H7 (cell line): ENCODE data around the gene PPM1H. TPM values are rescaled to one million over a fixed set of nuclear protein-coding genes. Genes with fewer than 3 reads are reported as not detected.

Source experiments
- DNase-seq: peaks from one replicate; pipeline ENCODE4 v3.0.0; 2012
- H3K27me3 ChIP-seq: 2 replicates; pipeline ENCODE4 v1.6.0; 2011; ENCODE audit warnings: mild to moderate bottlenecking, low read length; ENCODE audit not compliant: control insufficient read depth, insufficient read depth
- H3K36me3 ChIP-seq: replicated peaks from 2 replicates; pipeline ENCODE4 v1.5.1; 2011; ENCODE audit warnings: low read length; ENCODE audit not compliant: control insufficient read depth, insufficient read depth
- H3K4me3 ChIP-seq: 2 replicates; pipeline ENCODE4 v1.5.1; 2011; ENCODE audit warnings: low read depth, mild to moderate bottlenecking, control low read depth, low read length, moderate library complexity; ENCODE audit not compliant: insufficient read depth
- total RNA-seq: library from RNA; depleted of rRNA; stranded (reverse); fragments of >200 nt; shearing (Covaris generic); gene quantifications from 2 replicates; pipeline ENCODE4 v1.2.3, GENCODE V29; 2014

PPM1H gene
- total RNA-seq, 1 experiment from 2014 or later = 17.0 TPM

DNA sequence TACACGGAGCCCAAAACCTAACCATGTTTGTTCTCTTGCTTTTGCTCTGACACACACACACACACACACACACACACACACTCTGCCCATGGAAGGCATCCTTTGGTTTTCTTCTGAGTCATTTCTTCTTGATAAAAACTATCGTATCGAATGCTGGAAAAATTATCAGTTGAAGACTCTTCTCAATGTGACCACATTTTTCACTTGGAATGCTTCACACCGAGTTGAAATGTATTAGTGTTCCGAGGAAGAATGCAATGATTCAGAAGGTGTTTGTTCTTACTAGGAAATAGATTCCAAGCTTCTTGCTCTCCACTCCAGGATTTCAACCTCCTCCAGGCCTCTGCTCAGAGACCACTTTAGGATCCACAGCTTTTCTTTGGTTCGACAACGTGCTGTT is 242.1 kb downstream of the PPM1H start:
- no peak overlapping the region for H3K4me3 ChIP-seq
- H3K36me3 ChIP-seq = peaks cover 2% of the 10 kb centered on the region; the same call in 1 of the 2 replicates
- no peaks in the 10 kb centered on the region for H3K27me3 ChIP-seq
- DNase-seq = no peak

DNA sequence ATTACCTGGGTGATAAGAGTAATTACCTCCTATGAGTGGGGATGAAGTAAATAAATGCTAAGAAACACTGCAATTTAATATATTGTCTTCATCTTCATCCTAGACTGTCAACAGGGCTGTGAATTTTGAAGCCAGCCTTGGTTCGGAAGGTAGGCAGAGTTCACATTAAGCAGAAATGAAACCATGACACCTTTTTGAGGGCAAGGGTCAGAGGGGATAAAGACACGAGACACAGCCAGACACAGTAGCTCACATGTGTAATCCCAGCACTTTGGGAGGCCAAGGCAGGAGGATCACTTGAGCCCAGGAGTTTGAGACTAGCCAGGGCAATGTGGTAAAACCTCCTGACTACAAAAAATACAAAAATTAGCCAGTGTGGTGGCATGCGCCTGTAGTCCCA is 243.6 kb downstream of the PPM1H start:
- Histone ChIP-seq H3K27me3 (no peaks in the 10 kb centered on the region), H3K36me3 (peaks cover 2% of the 10 kb centered on the region; the same call in 1 of the 2 replicates), H3K4me3 (no peak overlapping the region)
- no peak for DNase-seq

DNA sequence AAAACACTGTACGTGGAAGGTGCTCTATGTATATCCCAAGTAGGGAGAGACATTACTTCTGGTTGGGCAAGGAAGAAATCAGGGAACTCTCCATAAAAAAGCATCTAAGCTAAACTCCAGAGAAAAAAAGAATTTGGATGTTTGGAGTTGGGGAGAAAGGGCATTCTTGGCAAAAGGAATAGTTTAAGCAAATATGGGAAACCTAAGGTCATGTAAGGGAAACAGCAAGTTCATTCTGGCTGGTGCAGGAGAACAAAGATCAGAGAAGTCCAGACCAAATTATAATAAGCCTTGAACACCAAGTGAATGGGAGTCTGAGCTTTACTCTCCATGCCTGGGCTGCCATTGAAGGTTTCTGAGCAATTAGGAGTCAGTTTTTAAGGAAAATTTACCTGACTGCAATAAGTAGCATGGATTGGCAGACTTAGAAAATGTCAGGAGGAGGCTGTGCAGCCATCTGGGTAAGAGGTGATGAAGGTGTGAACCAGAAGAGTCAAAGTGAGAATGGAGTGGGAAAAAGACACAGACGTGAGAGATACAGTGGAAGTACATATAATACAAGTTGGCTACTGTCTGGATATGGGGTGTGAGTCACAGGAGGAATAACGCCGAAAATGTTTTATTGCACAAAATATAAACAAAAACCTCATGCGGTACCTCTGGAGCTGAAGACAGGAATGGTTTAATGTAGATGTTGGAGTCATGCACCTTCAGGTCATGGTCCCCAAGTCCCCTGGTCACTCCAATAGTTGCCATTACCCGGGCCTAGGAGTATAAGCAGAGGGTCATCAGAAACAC is 245.7 kb downstream of the PPM1H start:
- H3K4me3 ChIP-seq = no peak overlapping the region

DNA sequence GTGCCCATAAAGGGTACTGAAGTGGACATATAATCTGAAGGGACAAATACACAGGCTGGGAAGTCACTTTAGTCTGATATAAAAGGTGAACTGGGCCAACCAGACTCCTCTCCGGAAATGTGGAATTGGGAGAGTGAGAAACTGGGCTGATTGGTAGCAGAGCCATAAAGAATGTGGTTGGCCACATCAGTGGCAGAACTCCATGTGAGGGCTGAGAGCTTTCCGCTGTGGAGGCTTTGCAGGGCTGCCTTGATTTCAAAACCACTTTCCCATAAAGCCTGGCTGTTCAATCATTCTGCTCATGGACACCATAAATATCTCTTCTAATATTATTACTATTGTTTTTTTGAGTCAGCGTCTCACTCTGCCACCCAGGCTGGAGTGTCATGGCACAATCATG is 248.0 kb downstream of the PPM1H start:
- no peak for DNase-seq
- H3K36me3 ChIP-seq = no peaks in the 10 kb centered on the region
- no peak overlapping the region for H3K4me3 ChIP-seq
- H3K27me3 ChIP-seq = no peaks in the 10 kb centered on the region

More for the DNA sequence above, 245.7 kb downstream of the PPM1H start:
- H3K36me3 ChIP-seq = peaks cover 2% of the 10 kb centered on the region; the same call in 1 of the 2 replicates
- H3K27me3 ChIP-seq = no peaks in the 10 kb centered on the region
- no peak for DNase-seq

DNA sequence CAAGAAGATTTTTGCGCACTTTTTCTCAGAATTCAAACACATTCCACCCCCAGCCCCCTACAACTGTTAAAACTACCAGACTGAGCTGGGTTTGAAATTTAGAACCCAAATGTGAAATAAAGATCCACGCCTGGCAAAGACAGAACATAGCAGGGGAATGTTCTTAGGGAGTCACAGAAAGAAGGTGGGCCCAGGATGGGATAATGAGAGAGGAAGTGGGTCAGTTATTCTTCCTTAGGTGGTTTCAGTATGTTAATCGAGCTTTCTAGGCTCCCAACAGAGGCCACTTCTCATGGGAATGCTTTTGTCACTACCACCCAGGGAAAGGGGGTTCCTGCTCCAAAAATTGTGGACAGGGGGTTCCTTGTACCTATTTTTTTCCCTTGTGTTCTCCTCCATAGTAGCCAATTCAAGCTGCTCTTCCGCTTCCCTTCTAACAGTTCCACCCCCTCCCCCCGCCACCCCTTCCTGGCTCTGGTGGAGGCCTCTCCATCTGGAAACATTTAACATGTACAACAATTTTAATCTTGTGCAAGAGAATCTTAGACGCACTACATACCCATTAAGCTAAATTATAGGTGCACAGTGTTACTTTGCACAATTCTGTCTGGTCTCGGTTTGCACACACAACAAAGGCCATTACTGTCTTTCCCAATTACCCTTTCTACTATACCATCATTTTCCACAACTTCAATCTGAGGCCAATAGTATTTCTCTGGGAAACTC is 250.2 kb downstream of the PPM1H start:
- peak; percentile 32 for DNase-seq
- no peaks in the 10 kb centered on the region for H3K27me3 ChIP-seq
- H3K36me3 ChIP-seq = no peaks in the 10 kb centered on the region
- no peak overlapping the region for H3K4me3 ChIP-seq

DNA sequence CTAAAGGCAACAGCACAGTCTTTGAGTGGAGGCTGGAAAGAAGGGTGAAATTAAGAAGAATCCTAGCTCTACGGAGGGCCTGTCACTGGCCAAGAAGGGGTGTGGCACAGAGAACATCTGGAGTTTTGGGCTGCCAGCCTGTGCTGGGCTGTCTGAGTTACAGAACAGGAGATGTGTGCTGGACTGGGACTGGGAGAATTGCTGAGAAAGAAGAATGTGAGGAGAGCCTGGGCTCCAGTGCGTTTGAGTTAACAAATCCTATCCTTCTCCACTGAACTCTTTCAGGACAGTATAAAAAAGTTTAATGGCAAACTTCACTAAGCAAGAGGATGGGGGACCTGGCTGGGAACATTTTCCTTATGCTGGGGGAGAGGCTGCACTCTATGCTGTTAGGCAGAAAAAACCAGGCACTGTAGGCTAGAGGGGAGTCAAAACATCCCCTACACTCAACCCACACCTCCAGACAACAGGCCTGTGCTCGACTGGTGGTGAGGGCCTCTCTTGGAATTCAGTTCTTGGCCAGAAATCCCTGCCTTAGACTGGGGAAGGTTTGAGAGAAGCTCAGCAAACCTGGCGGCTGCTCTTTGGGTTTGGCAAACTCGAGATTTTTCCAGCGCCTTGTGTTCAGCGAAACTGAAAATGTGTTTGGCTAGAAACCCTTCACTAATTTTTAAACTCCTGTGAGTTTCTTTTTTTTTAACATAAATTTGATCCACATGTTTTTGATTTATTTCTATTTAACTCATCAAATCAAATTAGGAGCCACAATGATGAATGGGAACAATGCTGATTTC is 251.0 kb downstream of the PPM1H start:
- no peaks in the 10 kb centered on the region for H3K27me3 ChIP-seq
- H3K4me3 ChIP-seq = no peak overlapping the region
- H3K36me3 ChIP-seq = no peaks in the 10 kb centered on the region
- DNase-seq = peak; percentile 24

DNA sequence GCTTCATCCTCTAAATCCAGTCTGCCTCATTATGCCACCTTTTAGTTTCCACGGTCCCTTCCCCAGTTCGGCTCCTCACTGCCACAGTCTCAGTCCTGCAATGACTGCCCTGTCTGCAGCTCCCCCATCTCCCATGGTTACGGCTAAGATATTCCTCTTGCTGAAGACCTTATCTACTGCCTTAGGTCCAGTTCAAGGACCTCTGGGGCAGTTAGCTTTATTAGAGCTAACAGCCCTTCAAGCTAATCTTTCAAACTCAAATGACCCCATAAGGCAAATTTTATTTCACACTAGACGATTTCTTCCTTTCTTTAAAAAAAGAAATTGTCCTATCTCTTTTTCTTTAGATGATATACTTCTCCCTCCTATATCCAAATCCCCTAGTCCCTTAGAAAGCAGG is 253.6 kb downstream of the PPM1H start:
- H3K4me3 ChIP-seq = no peak overlapping the region
- no peak for DNase-seq
- no peaks in the 10 kb centered on the region for H3K27me3 ChIP-seq
- no peaks in the 10 kb centered on the region for H3K36me3 ChIP-seq

DNA sequence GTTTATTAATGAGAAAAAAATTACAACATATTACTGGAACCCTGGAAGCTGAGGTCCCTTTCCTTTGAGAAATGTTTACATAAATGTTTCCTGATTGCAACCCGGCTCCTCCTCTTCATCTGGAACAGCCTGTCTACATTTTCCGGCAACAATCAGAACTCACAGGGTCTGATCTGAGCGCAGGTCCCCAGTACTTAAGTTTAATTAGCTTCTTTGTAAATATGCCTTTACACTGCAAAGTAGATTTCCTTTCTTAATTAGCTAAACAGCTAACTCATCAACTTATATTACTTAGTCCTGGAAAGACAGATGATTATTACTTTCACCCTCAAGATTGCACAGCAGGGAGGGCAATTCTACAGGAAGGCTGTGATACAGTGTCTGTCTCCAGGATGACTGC is 255.3 kb downstream of the PPM1H start:
- no peak overlapping the region for H3K4me3 ChIP-seq
- no peak for DNase-seq

DNA sequence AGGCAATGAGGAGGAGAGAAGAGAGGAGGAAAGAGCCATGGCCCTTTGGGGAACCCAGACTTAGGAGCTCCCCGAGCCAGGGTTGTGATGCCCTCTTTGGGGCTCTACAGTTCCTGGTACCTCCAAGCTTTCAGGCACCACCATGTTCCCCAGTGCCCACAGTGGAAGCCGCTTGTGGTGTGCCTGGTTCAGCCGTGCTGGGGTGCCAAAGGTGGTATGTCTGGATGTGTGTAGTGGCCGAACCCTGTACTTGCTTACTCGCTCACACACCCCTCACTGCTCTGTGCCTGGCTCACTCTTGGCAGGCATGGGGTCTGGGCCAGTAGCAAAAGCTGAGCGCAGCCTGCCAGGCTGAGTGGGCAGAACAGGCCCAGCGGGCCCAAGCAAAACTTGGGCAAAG is 257.6 kb downstream of the PPM1H start:
- no peak for DNase-seq
- Histone ChIP-seq H3K27me3 (no peaks in the 10 kb centered on the region), H3K36me3 (no peaks in the 10 kb centered on the region), H3K4me3 (no peak overlapping the region)

More for the DNA sequence above, 255.3 kb downstream of the PPM1H start:
- Histone ChIP-seq H3K27me3 (no peaks in the 10 kb centered on the region), H3K36me3 (no peaks in the 10 kb centered on the region)

DNA sequence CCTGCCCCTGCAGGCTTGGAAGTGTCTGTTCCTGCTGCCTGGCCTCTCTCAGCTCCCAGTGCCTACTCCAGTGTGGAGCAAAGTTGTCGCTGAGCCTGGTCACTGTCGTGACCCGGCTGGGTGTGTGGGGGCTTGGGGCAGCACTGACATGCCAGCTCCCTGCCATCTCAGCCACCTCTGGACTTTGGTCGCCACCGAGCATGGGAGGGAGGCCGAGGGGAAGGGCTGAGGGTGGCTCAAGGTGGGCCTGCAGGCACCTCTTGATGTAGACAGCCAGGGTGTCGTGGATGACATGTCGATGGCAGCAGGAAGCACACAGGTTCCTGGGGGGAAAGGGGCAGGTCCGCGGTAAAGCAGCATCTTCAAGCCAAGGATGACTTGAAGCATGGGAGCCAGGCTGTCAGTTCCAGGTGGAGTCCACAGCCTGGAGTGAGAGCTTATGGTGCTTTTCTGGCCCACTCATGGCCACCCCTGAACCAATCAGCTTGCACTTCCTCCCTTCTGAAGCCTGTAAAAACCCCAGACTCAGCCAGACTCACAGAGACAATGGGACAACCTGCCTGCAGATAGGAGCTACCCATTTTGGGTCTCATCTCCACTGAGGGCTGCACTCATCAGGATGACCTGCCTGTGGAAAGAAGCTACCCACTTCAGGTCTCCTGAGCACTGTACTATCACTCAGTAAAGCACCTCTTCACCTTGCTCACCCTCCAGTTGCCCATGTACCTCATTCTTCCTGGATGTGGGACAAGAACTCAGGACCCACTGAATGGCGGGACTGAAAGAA is 258.2 kb downstream of the PPM1H start:
- H3K36me3 ChIP-seq = no peaks in the 10 kb centered on the region
- H3K4me3 ChIP-seq = no peak overlapping the region
- no peak for DNase-seq
- H3K27me3 ChIP-seq = no peaks in the 10 kb centered on the region

DNA sequence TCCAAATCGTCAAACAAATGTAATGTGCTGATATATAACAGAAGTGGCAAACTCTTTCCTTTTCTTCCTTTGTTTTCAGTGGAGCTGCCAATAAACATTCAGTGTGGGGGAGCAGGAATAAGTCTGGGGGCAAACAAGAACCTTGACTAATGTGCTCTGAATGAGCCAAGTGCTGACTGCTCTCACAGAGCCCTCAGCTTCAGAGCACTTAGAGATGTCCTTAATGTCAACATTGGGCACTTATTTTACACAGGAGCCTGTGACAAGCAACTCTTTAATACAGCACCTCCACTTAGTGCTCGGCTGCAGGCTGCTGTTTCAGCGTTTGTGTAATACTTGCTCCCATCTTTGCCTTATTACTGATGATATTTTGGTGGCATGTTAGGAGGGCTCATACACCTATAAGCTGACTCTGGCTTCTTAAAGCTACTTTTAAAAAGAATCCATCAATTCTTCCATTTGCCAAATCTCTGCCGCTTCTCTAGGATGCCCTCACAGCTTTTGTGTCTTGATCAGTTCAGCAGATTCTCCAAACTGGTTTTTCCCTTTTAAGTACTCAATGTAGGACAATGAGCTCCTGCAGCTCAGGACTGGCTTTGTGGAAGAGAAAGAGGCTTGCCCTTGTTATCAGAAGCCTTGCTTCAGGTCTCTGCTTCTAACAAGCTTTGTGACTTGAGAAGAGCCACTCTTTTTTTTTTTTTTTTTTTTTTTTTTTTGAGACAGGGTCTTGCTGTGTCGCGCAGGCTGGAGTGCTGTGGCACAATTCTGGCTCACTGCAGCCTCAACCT is 261.7 kb downstream of the PPM1H start:
- H3K4me3 ChIP-seq = no peak overlapping the region
- DNase-seq = peak; percentile 39
- no peaks in the 10 kb centered on the region for H3K36me3 ChIP-seq
- H3K27me3 ChIP-seq = no peaks in the 10 kb centered on the region

DNA sequence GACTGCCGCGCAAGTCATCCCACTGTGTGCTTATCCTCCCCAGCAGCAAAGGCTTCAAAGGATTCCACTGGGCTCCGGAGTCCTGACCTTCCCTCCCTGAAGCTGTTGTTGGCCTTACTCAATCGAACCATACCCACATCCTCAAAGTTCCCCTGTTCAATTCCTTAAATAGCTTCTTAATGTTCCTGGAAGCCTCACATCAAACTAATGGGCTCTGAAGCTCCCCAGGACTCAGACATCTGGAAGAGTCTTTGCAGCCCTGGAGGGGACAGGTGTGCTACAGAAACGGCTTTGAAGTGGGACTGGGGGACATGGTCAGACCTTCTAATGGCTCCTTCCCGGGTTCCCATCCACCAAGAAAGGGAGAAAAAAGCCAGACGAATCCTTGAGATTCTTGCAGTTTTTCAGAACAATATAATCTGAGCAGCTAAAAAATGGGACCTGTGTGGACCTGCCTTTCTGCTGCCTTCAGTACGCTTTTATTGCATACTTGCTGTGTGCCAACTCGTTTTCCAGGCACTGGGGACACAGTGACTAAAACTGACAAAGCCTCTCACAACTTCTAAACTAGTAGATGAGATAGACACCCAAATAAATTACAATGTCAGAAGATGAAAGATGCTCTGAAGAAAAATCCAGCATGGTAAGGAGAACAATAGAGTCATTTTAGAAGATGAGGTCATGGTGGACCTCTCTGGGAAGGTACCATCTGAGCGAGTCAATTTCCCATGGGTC is 263.8 kb downstream of the PPM1H start:
- Histone ChIP-seq H3K4me3 (no peak overlapping the region), H3K27me3 (no peaks in the 10 kb centered on the region), H3K36me3 (no peaks in the 10 kb centered on the region)
- DNase-seq = no peak

DNA sequence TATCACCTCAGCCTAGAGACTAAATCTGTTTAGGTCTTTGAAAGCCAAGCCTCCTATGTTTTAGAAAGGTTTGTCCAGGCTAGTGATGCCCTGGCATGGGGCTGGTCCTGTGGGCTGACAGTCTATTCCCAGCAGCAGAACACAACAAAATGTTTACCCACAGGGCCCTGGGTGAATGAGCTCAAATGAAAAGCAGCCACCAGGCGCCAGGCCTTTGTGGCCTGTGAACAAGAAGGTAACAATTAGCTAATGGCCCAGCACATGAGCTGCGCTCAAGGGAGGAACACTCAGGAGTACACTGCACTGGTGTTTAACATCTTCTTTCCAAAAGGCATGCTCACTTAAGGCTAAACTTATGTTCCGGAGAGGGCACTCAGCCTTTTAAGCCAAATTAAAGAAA is 266.2 kb downstream of the PPM1H start:
- no peaks in the 10 kb centered on the region for H3K27me3 ChIP-seq
- no peaks in the 10 kb centered on the region for H3K36me3 ChIP-seq
- no peak overlapping the region for H3K4me3 ChIP-seq
- no peak for DNase-seq
